ENCODE data around the gene C6orf136. TPM values are rescaled to one million over a fixed set of nuclear protein-coding genes. Genes with fewer than 3 reads are reported as not detected.

The C6orf136 gene
- total and polyA plus RNA-seq, 9 of the 15 experiments (the other 6 are each of a cell fraction or from before 2014, with no cell fraction given): 14.1 to 63.1 (median 18.4) TPM

DNA sequence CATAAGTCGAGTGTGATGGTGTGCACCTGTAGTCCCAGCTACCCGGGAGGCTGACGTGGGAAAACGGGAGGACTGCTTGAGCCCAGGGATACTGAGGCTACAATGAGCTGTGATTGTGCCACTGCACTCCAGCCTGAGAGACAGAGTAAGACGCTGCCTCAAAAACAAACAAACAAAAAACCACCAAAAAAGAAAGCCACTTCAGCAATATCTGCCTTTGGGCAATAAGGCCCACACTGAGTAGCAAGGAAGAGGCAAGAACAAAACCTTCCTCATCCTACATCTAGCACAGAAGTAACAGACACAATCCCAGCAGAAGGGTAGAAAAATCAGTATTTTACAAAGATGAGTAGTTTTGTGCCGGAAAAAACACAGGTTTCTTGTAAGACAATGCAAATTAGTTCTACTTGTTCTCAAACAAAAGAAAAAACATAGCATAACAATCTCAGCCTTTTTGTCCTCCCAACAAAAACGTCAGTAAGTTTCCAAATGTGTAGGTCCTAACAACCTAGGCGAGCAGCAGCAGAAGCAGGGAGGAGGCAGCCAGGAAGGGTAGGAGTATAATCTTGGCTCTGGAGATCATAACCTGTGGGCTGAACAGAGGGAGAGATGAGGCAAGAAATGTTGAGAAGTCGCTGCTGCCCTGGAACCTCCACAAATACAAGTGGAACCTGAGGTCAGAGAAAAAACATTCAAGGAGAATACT lies 35.6 kb upstream of the C6orf136 start:
- Histone ChIP-seq H3K79me2 (ENCODE audit: control insufficient read depth, insufficient read depth, low read length) (peaks cover 66% of the 10 kb centered on the region), H3K4me3 (no peak overlapping the region), H3K27me3 (ENCODE audit: control insufficient read depth in 2 of 2, insufficient read depth in 2 of 2, low read length in 2 of 2) (no peaks in the 10 kb centered on the region), H3K36me3 (ENCODE audit: control insufficient read depth, insufficient read depth, low read length) (peaks cover 87% of the 10 kb centered on the region), H3K9me1 (ENCODE audit: control insufficient read depth, insufficient read depth, low read length) (no peaks in the 10 kb centered on the region), H2AFZ (ENCODE audit: low read depth, low read length) (no peak overlapping the region), H3K4me2 (ENCODE audit: insufficient read depth, low read length) (no peak overlapping the region), H3K9ac (ENCODE audit: insufficient read depth in 1 of 2, low read depth in 2 of 2, low read length in 2 of 2) (no peak overlapping the region), H4K20me1 (replicated peaks; ENCODE audit: control insufficient read depth, insufficient read depth, low read length) (peaks cover 4% of the 10 kb centered on the region; the same call in 1 of the 2 replicates), H3K4me1 (replicated peaks in 1 of 2; ENCODE audit: control insufficient read depth in 2 of 2, insufficient read depth in 2 of 2, low read length in 2 of 2) (peaks cover 0 to 21% of the 10 kb centered on the region in 2 experiments; a peak in 3 of 5 replicates), H3K9me3 (replicated peaks; ENCODE audit: control insufficient read depth, insufficient read depth, low read depth, low read length) (no peaks in the 10 kb centered on the region), H3K27ac (ENCODE audit: extremely low read depth, low read depth, low read length) (no peak overlapping the region)
- no TSS peak for BruUV-seq (replicated peaks)
- intact Hi-C loops (cut with micrococcal nuclease) (no loop called here), in situ Hi-C loops (cut with MboI) (no loop called here)
- TF ChIP-seq, protein P1, sequence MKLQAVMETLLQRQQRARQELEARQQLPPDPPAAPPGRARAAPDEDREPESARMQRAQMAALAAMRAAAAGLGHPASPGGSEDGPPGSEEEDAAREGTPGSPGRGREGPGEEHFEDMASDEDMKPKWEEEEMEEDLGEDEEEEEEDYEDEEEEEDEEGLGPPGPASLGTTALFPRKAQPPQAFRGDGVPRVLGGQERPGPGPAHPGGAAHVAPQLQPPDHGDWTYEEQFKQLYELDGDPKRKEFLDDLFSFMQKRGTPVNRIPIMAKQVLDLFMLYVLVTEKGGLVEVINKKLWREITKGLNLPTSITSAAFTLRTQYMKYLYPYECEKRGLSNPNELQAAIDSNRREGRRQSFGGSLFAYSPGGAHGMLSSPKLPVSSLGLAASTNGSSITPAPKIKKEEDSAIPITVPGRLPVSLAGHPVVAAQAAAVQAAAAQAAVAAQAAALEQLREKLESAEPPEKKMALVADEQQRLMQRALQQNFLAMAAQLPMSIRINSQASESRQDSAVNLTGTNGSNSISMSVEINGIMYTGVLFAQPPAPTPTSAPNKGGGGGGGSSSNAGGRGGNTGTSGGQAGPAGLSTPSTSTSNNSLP (IDR thresholded peaks at IDR 0.05; ENCODE audit: borderline replicate concordance, low read depth, low read length): no peak
- TF ChIP-seq ARHGAP35 (IDR thresholded peaks at IDR 0.05; ENCODE audit: partially characterized antibody): peak; percentile 30
- no peak for TF ChIP-seq NRF1 (conservative IDR thresholded peaks at IDR 0.05 in 1 of 2, IDR thresholded peaks at IDR 0.05 in 1 of 2)
- TF ChIP-seq ZNF507 (tag; conservative IDR thresholded peaks at IDR 0.05): no peak
- no peak for TF ChIP-seq CBFA2T2 (conservative IDR thresholded peaks at IDR 0.05)
- TF ChIP-seq POLR2A (conservative IDR thresholded peaks at IDR 0.05): peak; percentile 55
- TF ChIP-seq, protein P2, sequence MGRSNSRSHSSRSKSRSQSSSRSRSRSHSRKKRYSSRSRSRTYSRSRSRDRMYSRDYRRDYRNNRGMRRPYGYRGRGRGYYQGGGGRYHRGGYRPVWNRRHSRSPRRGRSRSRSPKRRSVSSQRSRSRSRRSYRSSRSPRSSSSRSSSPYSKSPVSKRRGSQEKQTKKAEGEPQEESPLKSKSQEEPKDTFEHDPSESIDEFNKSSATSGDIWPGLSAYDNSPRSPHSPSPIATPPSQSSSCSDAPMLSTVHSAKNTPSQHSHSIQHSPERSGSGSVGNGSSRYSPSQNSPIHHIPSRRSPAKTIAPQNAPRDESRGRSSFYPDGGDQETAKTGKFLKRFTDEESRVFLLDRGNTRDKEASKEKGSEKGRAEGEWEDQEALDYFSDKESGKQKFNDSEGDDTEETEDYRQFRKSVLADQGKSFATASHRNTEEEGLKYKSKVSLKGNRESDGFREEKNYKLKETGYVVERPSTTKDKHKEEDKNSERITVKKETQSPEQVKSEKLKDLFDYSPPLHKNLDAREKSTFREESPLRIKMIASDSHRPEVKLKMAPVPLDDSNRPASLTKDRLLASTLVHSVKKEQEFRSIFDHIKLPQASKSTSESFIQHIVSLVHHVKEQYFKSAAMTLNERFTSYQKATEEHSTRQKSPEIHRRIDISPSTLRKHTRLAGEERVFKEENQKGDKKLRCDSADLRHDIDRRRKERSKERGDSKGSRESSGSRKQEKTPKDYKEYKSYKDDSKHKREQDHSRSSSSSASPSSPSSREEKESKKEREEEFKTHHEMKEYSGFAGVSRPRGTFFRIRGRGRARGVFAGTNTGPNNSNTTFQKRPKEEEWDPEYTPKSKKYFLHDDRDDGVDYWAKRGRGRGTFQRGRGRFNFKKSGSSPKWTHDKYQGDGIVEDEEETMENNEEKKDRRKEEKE (IDR thresholded peaks at IDR 0.05; ENCODE audit: borderline replicate concordance in 1 of 2, control insufficient read depth in 1 of 2, low read depth in 2 of 2, low read length in 1 of 2): 0 out of 4 replicates have a peak, but pooled peaks of 1 of the 2 experiments have one; percentile 31
- peak; percentile 78 for TF ChIP-seq ZNF316 (IDR thresholded peaks at IDR 0.05)
- TF ChIP-seq POLR2B (IDR thresholded peaks at IDR 0.05; ENCODE audit: low read depth, partially characterized antibody): peak; percentile 31
- TF ChIP-seq RBM39 (optimal IDR thresholded peaks at IDR 0.05; ENCODE audit: low read depth, low read length): no peak
- TF ChIP-seq EP300 (IDR thresholded peaks at IDR 0.05; ENCODE audit: low read length): no peak
- TF ChIP-seq, protein P3, sequence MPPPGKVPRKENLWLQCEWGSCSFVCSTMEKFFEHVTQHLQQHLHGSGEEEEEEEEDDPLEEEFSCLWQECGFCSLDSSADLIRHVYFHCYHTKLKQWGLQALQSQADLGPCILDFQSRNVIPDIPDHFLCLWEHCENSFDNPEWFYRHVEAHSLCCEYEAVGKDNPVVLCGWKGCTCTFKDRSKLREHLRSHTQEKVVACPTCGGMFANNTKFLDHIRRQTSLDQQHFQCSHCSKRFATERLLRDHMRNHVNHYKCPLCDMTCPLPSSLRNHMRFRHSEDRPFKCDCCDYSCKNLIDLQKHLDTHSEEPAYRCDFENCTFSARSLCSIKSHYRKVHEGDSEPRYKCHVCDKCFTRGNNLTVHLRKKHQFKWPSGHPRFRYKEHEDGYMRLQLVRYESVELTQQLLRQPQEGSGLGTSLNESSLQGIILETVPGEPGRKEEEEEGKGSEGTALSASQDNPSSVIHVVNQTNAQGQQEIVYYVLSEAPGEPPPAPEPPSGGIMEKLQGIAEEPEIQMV (tag; conservative IDR thresholded peaks at IDR 0.05; ENCODE audit: low read depth): no peak
- CTCF ChIA-PET (ENCODE audit: low intra/inter-chr PET ratio): no interaction called here
- POLR2A ChIA-PET: interaction anchor here (0.9 to 4.8 kb wide), 8 partner anchors 11 to 70 kb away, joined by 3 to 310 read pairs (median 10); no protein-coding TSS in a partner anchor
- FAIRE-seq: no peak
- WGBS (ENCODE audit: insufficient coverage, low coverage, missing lambda C conversion rate): 79% methylated on average over 9 of the region's 9 CpGs
- DNase-seq (ENCODE audit: extremely low read depth in 1 of 4, low spot score in 3 of 4): no peak
- no peak for ATAC-seq

Measured in K562 (cell line).